WTC11 (cell line): Measurements from ENCODE around the gene TP63. TPM values are rescaled to one million over a fixed set of nuclear protein-coding genes. Genes with fewer than 3 reads are reported as not detected.

ENCODE experiments used
- ATAC-seq: fragments of 200-7000 bp; cut with Tn5 transposase; 2 replicates; pipeline ENCODE4 v1.10.0; 2021; ENCODE audit warnings: mild to moderate bottlenecking, moderate library complexity
- CTCF ChIA-PET: fragments of 300-600 bp; sonication (Branson Sonifier 250); formaldehyde crosslinking; loops from one replicate; lab custom pipeline; 2021; ENCODE audit warnings: antibody characterized with exemption; lab: Charles Lee
- POLR2A ChIA-PET: fragments of 350-600 bp; sonication (Branson Sonifier 250); formaldehyde crosslinking; loops from one replicate; lab custom pipeline; 2021; ENCODE audit warnings: antibody characterized with exemption; lab: Charles Lee
- DNase-seq: peaks from one replicate; pipeline ENCODE4 v3.0.0; 2021; ENCODE audit warnings: low spot score
- H3K27ac Mint-ChIP-seq: 2 replicates; pipeline ENCODE4 v1.8.0; 2021; ENCODE audit warnings: mixed read lengths
- H3K27me3 Mint-ChIP-seq: 2 replicates; pipeline ENCODE4 v1.8.0; 2021; ENCODE audit warnings: low read depth, mild to moderate bottlenecking, moderate library complexity, mixed read lengths
- H3K36me3 Mint-ChIP-seq: 2 replicates; pipeline ENCODE4 v1.8.0; 2021; ENCODE audit warnings: mixed read lengths
- H3K4me1 Mint-ChIP-seq: 2 replicates; pipeline ENCODE4 v1.8.0; 2022; ENCODE audit warnings: mixed read lengths
- H3K4me3 Mint-ChIP-seq: 2 replicates; pipeline ENCODE4 v1.8.0; 2021; ENCODE audit warnings: mild to moderate bottlenecking, moderate library complexity, mixed read lengths
- H3K9me3 Mint-ChIP-seq: 2 replicates; pipeline ENCODE4 v1.8.0; 2021; ENCODE audit warnings: mixed read lengths
- ATF2 ChIP-seq: sonication (generic); formaldehyde crosslinking; IDR thresholded peaks from 2 replicates; pipeline ENCODE4 v1.8.1; 2022; ENCODE audit warnings: low read depth, missing genetic modification reagents, borderline replicate concordance
- E2F4 ChIP-seq: sonication (generic); formaldehyde crosslinking; IDR thresholded peaks from 2 replicates; pipeline ENCODE4 v1.8.1; 2022; ENCODE audit warnings: low read depth, mild to moderate bottlenecking, moderate library complexity, missing genetic modification reagents, borderline replicate concordance
- GABPB1 ChIP-seq: sonication (generic); formaldehyde crosslinking; IDR thresholded peaks from 2 replicates; pipeline ENCODE4 v1.8.1; 2023; ENCODE audit warnings: mild to moderate bottlenecking, missing genetic modification reagents
- GRHL2 ChIP-seq: fragments of 250-450 bp; sonication (Bioruptor Pico); IDR thresholded peaks from 2 replicates; pipeline ENCODE4 v1.8.0; 2022; ENCODE audit warnings: mild to moderate bottlenecking, moderate library complexity; ENCODE audit not compliant: insufficient replicate concordance, severe bottlenecking
- IRF2 ChIP-seq: sonication (generic); formaldehyde crosslinking; IDR thresholded peaks from 2 replicates; pipeline ENCODE4 v1.8.0; 2022; ENCODE audit warnings: low read depth, missing genetic modification reagents, borderline replicate concordance
- JUN ChIP-seq: sonication (generic); formaldehyde crosslinking; IDR thresholded peaks from 2 replicates; pipeline ENCODE4 v1.8.0; 2023; ENCODE audit warnings: mild to moderate bottlenecking, missing genetic modification reagents
- KAT7 ChIP-seq: sonication (generic); formaldehyde crosslinking; IDR thresholded peaks from 2 replicates; pipeline ENCODE4 v1.8.1; 2023; ENCODE audit warnings: missing genetic modification reagents, mild to moderate bottlenecking, borderline replicate concordance
- NR1H2 ChIP-seq: sonication (generic); formaldehyde crosslinking; IDR thresholded peaks from 2 replicates; pipeline ENCODE4 v1.9.0; 2021; ENCODE audit warnings: mild to moderate bottlenecking, moderate library complexity, missing genetic modification reagents
- SMAD3 ChIP-seq: sonication (generic); formaldehyde crosslinking; IDR thresholded peaks from 2 replicates; pipeline ENCODE4 v1.8.0; 2022; ENCODE audit warnings: missing genetic modification reagents, mild to moderate bottlenecking, borderline replicate concordance
- TP53 ChIP-seq: sonication (generic); formaldehyde crosslinking; IDR thresholded peaks from 2 replicates; pipeline ENCODE4 v1.8.1; 2023; ENCODE audit warnings: mild to moderate bottlenecking, missing genetic modification reagents
- ZBTB21 ChIP-seq: sonication (generic); formaldehyde crosslinking; IDR thresholded peaks from 2 replicates; pipeline ENCODE4 v1.8.1; 2023; ENCODE audit warnings: mild to moderate bottlenecking, missing genetic modification reagents, borderline replicate concordance
- ZBTB43 ChIP-seq: sonication (generic); formaldehyde crosslinking; IDR thresholded peaks from 2 replicates; pipeline ENCODE4 v1.8.1; 2023; ENCODE audit warnings: mild to moderate bottlenecking, missing genetic modification reagents
- ZNF263 ChIP-seq: sonication (generic); formaldehyde crosslinking; IDR thresholded peaks from 2 replicates; pipeline ENCODE4 v1.8.1; 2022; ENCODE audit warnings: low read depth, mild to moderate bottlenecking, moderate library complexity, missing genetic modification reagents
- ZNF396 ChIP-seq: fragments of 250-450 bp; sonication (Bioruptor Pico); IDR thresholded peaks from 2 replicates; pipeline ENCODE4 v1.8.0; 2021; ENCODE audit warnings: mild to moderate bottlenecking, moderate library complexity, borderline replicate concordance
- ZNF423 ChIP-seq: fragments of 250-450 bp; sonication (Bioruptor Pico); IDR thresholded peaks from 2 replicates; pipeline ENCODE4 v2.1.2; 2022; ENCODE audit warnings: mild to moderate bottlenecking, moderate library complexity
- ZNF425 ChIP-seq: fragments of 250-450 bp; sonication (Bioruptor Pico); conservative IDR thresholded peaks from 2 replicates; pipeline ENCODE4 v1.9.0; 2021; ENCODE audit warnings: mild to moderate bottlenecking
- ZNF532 ChIP-seq: fragments of 250-450 bp; sonication (Bioruptor Pico); IDR thresholded peaks from 2 replicates; pipeline ENCODE4 v1.9.0; 2021; ENCODE audit warnings: mild to moderate bottlenecking, borderline replicate concordance
- ZNF671 ChIP-seq: fragments of 250-450 bp; sonication (Bioruptor Pico); IDR thresholded peaks from 2 replicates; pipeline ENCODE4 v1.8.0; 2021; ENCODE audit warnings: mild to moderate bottlenecking
- total RNA-seq: library from RNA; stranded (reverse); gene quantifications from 3 replicates; pipeline ENCODE4 v1.2.3, GENCODE V29; 2021

Gene TP63
- total RNA-seq, 1 experiment from 2014 or later = 0.09 TPM

GRCh38 chr3:189833996-189834395 lies 202.8 kb downstream of the TP63 start:
- no peak for DNase-seq
- TF ChIP-seq NR1H2 (CRISPR knock-in tag) (no peak), ZBTB43 (no peak), IRF2 (CRISPR knock-in tag) (no peak), GABPB1 (CRISPR knock-in tag) (no peak), ZNF671 (no peak), E2F4 (CRISPR knock-in tag) (no peak), GRHL2 (CRISPR knock-in tag) (no peak), ZNF263 (CRISPR knock-in tag) (no peak), JUN (CRISPR knock-in tag) (no peak), ZNF396 (no peak), ATF2 (CRISPR knock-in tag) (no peak), ZNF532 (CRISPR knock-in tag) (no peak), KAT7 (CRISPR knock-in tag) (no peak)
- no peak for ATAC-seq
- H3K9me3 Mint-ChIP-seq = no peaks in the 10 kb centered on the region
- ChIA-PET POLR2A (no interaction called here), CTCF (no interaction called here)
- no peaks in the 10 kb centered on the region for H3K36me3 Mint-ChIP-seq
- no peak overlapping the region; the same call in 1 of the 2 replicates for H3K27ac Mint-ChIP-seq
- H3K4me3 Mint-ChIP-seq = no peak overlapping the region
- H3K27me3 Mint-ChIP-seq = no peaks in the 10 kb centered on the region
- 0 out of 2 replicates have a peak, but pooled peaks cover 2% of the 10 kb centered on the region for H3K4me1 Mint-ChIP-seq

- no peaks in the 10 kb centered on the region for H3K27me3 Mint-ChIP-seq
Observed at GRCh38 chr3:189834462-189834861, 203.3 kb downstream of the TP63 start.

More at GRCh38 chr3:189834462-189834861, 203.3 kb downstream of the TP63 start:
- H3K4me1 Mint-ChIP-seq = 0 out of 2 replicates have a peak, but pooled peaks cover 2% of the 10 kb centered on the region
- no peak overlapping the region for H3K4me3 Mint-ChIP-seq
- no peaks in the 10 kb centered on the region for H3K9me3 Mint-ChIP-seq
- ChIA-PET CTCF (no interaction called here), POLR2A (no interaction called here)
- H3K27ac Mint-ChIP-seq = no peak overlapping the region
- no peaks in the 10 kb centered on the region for H3K36me3 Mint-ChIP-seq
- TF ChIP-seq ZNF425 (CRISPR knock-in tag) (no peak), JUN (CRISPR knock-in tag) (no peak), TP53 (CRISPR knock-in tag) (no peak), SMAD3 (CRISPR knock-in tag) (no peak), ZBTB21 (CRISPR knock-in tag) (no peak), ZNF423 (CRISPR knock-in tag) (no peak), ATF2 (CRISPR knock-in tag) (no peak)
- no peak for ATAC-seq
- no peak for DNase-seq
